HG02943 (cell line): ENCODE measurements around the gene YARS1.

Experiments used
- ATAC-seq: cut with Tn5 transposase; IDR thresholded peaks from one replicate; pipeline ENCODE4 v1.9.1; 2021; ENCODE audit warnings: mild to moderate bottlenecking, low read depth, moderate library complexity; ENCODE audit not compliant: unreplicated experiment

The YARS1 gene

GRCh38 chr1:32782086-32782485 lies 35.1 kb downstream of the YARS1 start:
- no peak for ATAC-seq

GRCh38 chr1:32780628-32781234 lies 36.4 kb downstream of the YARS1 start:
- ATAC-seq = no peak

GRCh38 chr1:32780005-32780404 lies 37.2 kb downstream of the YARS1 start:
- ATAC-seq = no peak

- no peak for ATAC-seq
Observed at GRCh38 chr1:32779242-32779641, 37.9 kb downstream of the YARS1 start.

- no peak for ATAC-seq
Observed at GRCh38 chr1:32775640-32776337, 41.4 kb downstream of the YARS1 start.

- no peak for ATAC-seq
Observed at GRCh38 chr1:32774950-32775634, 42.1 kb downstream of the YARS1 start.

GRCh38 chr1:32774464-32774808 lies 42.7 kb downstream of the YARS1 start:
- ATAC-seq = no peak

- ATAC-seq = no peak
Observed at GRCh38 chr1:32773764-32774463, 43.2 kb downstream of the YARS1 start.

GRCh38 chr1:32773018-32773763 lies 44.0 kb downstream of the YARS1 start:
- ATAC-seq = no peak

- ATAC-seq = no peak
Observed at GRCh38 chr1:32772281-32773017, 44.7 kb downstream of the YARS1 start.

GRCh38 chr1:32771561-32772280 lies 45.4 kb downstream of the YARS1 start:
- no peak for ATAC-seq

GRCh38 chr1:32770741-32771548 lies 46.2 kb downstream of the YARS1 start:
- ATAC-seq = no peak

GRCh38 chr1:32770221-32770731 lies 46.9 kb downstream of the YARS1 start:
- no peak for ATAC-seq

- no peak for ATAC-seq
Observed at GRCh38 chr1:32769524-32770220, 47.5 kb downstream of the YARS1 start.

- no peak for ATAC-seq
Observed at GRCh38 chr1:32768110-32768850, 48.9 kb downstream of the YARS1 start.

GRCh38 chr1:32767641-32768040 lies 49.5 kb downstream of the YARS1 start:
- no peak for ATAC-seq

GRCh38 chr1:32767156-32767555 lies 50.0 kb downstream of the YARS1 start:
- ATAC-seq = no peak
